ENCODE measurements around the gene AP4S1.

GRCh38 chr14:31106768-31107167, 81.3 kb downstream of the AP4S1 start:
- no peak for TF ChIP-seq GATA3 (IDR thresholded peaks at IDR 0.05; ENCODE audit: low read depth, low read length)
- no peak for TF ChIP-seq GATA2 (IDR thresholded peaks at IDR 0.05; ENCODE audit: low read depth, low read length)
